Astrocyte (in vitro differentiated cells and primary cell): ENCODE measurements around the gene UGT2A3. TPM values are rescaled to one million over a fixed set of nuclear protein-coding genes. Genes with fewer than 3 reads are reported as not detected.

Source experiments
- DNase-seq: peaks from one replicate; pipeline ENCODE4 v3.0.0-alpha.2; 2010; ENCODE audit warnings: low read depth
- FAIRE-seq: peaks from 2 replicates; lab custom pipeline; 2011; peaks lifted over from hg19 to GRCh38; lab: Jason Lieb, UNC
- H2AFZ ChIP-seq: 2 replicates; pipeline ENCODE4 v1.6.0; 2012; ENCODE audit warnings: low read depth, low read length, inconsistent platforms
- H3K27ac ChIP-seq: 2 replicates; pipeline ENCODE4 v1.5.1; 2011; ENCODE audit warnings: low read depth, low read length, inconsistent platforms
- H3K27me3 ChIP-seq: 2 replicates; pipeline ENCODE4 v1.6.0; 2011; ENCODE audit warnings: low read length, inconsistent platforms; ENCODE audit not compliant: insufficient read depth
- H3K36me3 ChIP-seq: 2 replicates; pipeline ENCODE4 v1.5.1; 2011; ENCODE audit warnings: low read length, inconsistent platforms; ENCODE audit not compliant: insufficient read depth
- H3K4me1 ChIP-seq: 2 replicates; pipeline ENCODE4 v1.5.1; 2011; ENCODE audit warnings: low read length, inconsistent platforms; ENCODE audit not compliant: insufficient read depth
- H3K4me2 ChIP-seq: 2 replicates; pipeline ENCODE4 v1.6.0; 2012; ENCODE audit warnings: low read length, inconsistent platforms
- H3K4me3 ChIP-seq: 2 replicates; pipeline ENCODE4 v1.5.1; 2011; ENCODE audit warnings: low read depth, mild to moderate bottlenecking, low read length, inconsistent platforms; ENCODE audit not compliant: insufficient read depth
- H3K79me2 ChIP-seq: 2 replicates; pipeline ENCODE4 v1.6.0; 2012; ENCODE audit warnings: mild to moderate bottlenecking, low read length, inconsistent platforms; ENCODE audit not compliant: insufficient read depth
- H3K9ac ChIP-seq: 2 replicates; pipeline ENCODE4 v1.6.0; 2012; ENCODE audit warnings: mild to moderate bottlenecking, low read length, inconsistent platforms
- H3K9me3 ChIP-seq: 2 replicates; pipeline ENCODE4 v1.5.1; 2012; ENCODE audit warnings: low read depth, mild to moderate bottlenecking, low read length, inconsistent platforms; ENCODE audit not compliant: insufficient read depth
- H4K20me1 ChIP-seq: 2 replicates; pipeline ENCODE4 v1.6.0; 2012; ENCODE audit warnings: low read length, inconsistent platforms; ENCODE audit not compliant: insufficient read depth
- H3K27ac Mint-ChIP-seq: one replicate; pipeline ENCODE4 v1.8.0; 2021; ENCODE audit warnings: mild to moderate bottlenecking, mixed read lengths; ENCODE audit not compliant: unreplicated experiment
- H3K27me3 Mint-ChIP-seq: one replicate; pipeline ENCODE4 v1.8.0; 2021; ENCODE audit warnings: low read depth, mixed read lengths; ENCODE audit not compliant: unreplicated experiment
- H3K36me3 Mint-ChIP-seq: one replicate; pipeline ENCODE4 v1.8.0; 2021; ENCODE audit warnings: low read depth, mixed read lengths; ENCODE audit not compliant: unreplicated experiment
- H3K4me1 Mint-ChIP-seq: one replicate; pipeline ENCODE4 v1.8.0; 2021; ENCODE audit warnings: low read depth, mixed read lengths; ENCODE audit not compliant: unreplicated experiment
- H3K4me3 Mint-ChIP-seq: one replicate; pipeline ENCODE4 v1.8.0; 2021; ENCODE audit warnings: mild to moderate bottlenecking, moderate library complexity, mixed read lengths; ENCODE audit not compliant: unreplicated experiment
- H3K9me3 Mint-ChIP-seq: one replicate; pipeline ENCODE4 v1.8.0; 2021; ENCODE audit warnings: mild to moderate bottlenecking, mixed read lengths; ENCODE audit not compliant: unreplicated experiment
- CTCF ChIP-seq: IDR thresholded peaks from 2 replicates; pipeline ENCODE4 v1.5.1; 2011; ENCODE audit warnings: low read depth, mild to moderate bottlenecking, inconsistent platforms, low read length, moderate library complexity; ENCODE audit not compliant: insufficient read depth
- EZH2 ChIP-seq: IDR thresholded peaks from 2 replicates; pipeline ENCODE4 v1.6.1; 2012; ENCODE audit warnings: mild to moderate bottlenecking, low read length, inconsistent platforms; ENCODE audit not compliant: insufficient read depth
- total RNA-seq: library from RNA; stranded (reverse); gene quantifications from 2 replicates; pipeline ENCODE4 v1.2.1, GENCODE V29; 2021

UGT2A3 gene
- total RNA-seq, 1 donor from 2014 or later, result not detected

GRCh38 chr4:68984947-68985346 lies 33.3 kb upstream of the UGT2A3 start:
- Mint-ChIP-seq H3K9me3 (no peaks in the 10 kb centered on the region), H3K27ac (no peak overlapping the region), H3K36me3 (no peaks in the 10 kb centered on the region), H3K4me3 (no peak overlapping the region), H3K4me1 (no peaks in the 10 kb centered on the region), H3K27me3 (no peaks in the 10 kb centered on the region)
- H3K9me3 ChIP-seq, result no peaks in the 10 kb centered on the region
- H3K9ac ChIP-seq, result no peak overlapping the region
- H3K27me3 ChIP-seq, result no peaks in the 10 kb centered on the region
- no peak overlapping the region for H3K4me3 ChIP-seq
- no peaks in the 10 kb centered on the region for H4K20me1 ChIP-seq
- no peak for TF ChIP-seq EZH2
- no peak for TF ChIP-seq CTCF
- H2AFZ ChIP-seq, result no peak overlapping the region
- H3K36me3 ChIP-seq, result no peaks in the 10 kb centered on the region
- FAIRE-seq (no peak), DNase-seq (no peak)
- no peaks in the 10 kb centered on the region for H3K79me2 ChIP-seq
- H3K27ac ChIP-seq, result no peak overlapping the region
- no peaks in the 10 kb centered on the region for H3K4me1 ChIP-seq
- no peak overlapping the region for H3K4me2 ChIP-seq

- no peaks in the 10 kb centered on the region for H3K4me1 ChIP-seq
- no peak for TF ChIP-seq CTCF
- TF ChIP-seq EZH2, result no peak
- no peak overlapping the region for H3K27ac Mint-ChIP-seq
- DNase-seq (no peak), FAIRE-seq (no peak)
- no peaks in the 10 kb centered on the region for H3K9me3 ChIP-seq
- no peak overlapping the region for H3K4me3 ChIP-seq
- no peaks in the 10 kb centered on the region for H4K20me1 ChIP-seq
- H3K27ac ChIP-seq, result no peak overlapping the region
- H3K9ac ChIP-seq, result no peak overlapping the region
- H3K36me3 ChIP-seq, result no peaks in the 10 kb centered on the region
- H3K9me3 Mint-ChIP-seq, result no peaks in the 10 kb centered on the region
- no peaks in the 10 kb centered on the region for H3K36me3 Mint-ChIP-seq
- no peak overlapping the region for H3K4me2 ChIP-seq
- H3K79me2 ChIP-seq, result no peaks in the 10 kb centered on the region
- no peaks in the 10 kb centered on the region for H3K27me3 ChIP-seq
- H3K4me3 Mint-ChIP-seq, result no peak overlapping the region
- H3K4me1 Mint-ChIP-seq, result no peaks in the 10 kb centered on the region
- H2AFZ ChIP-seq, result no peak overlapping the region
- no peaks in the 10 kb centered on the region for H3K27me3 Mint-ChIP-seq
Observed at GRCh38 chr4:68963374-68963773, 11.8 kb upstream of the UGT2A3 start.

- FAIRE-seq, result no peak
- no peak overlapping the region for H3K27ac Mint-ChIP-seq
- no peak overlapping the region for H3K4me3 Mint-ChIP-seq
- no peak overlapping the region for H3K9ac ChIP-seq
- H3K9me3 Mint-ChIP-seq, result no peaks in the 10 kb centered on the region
- no peaks in the 10 kb centered on the region for H3K36me3 ChIP-seq
- H3K27me3 ChIP-seq, result no peaks in the 10 kb centered on the region
- DNase-seq, result no peak
- no peak overlapping the region for H3K4me3 ChIP-seq
- H2AFZ ChIP-seq, result no peak overlapping the region
- H3K9me3 ChIP-seq, result no peaks in the 10 kb centered on the region
- no peaks in the 10 kb centered on the region for H3K4me1 Mint-ChIP-seq
- no peak overlapping the region for H3K4me2 ChIP-seq
- H3K4me1 ChIP-seq, result no peaks in the 10 kb centered on the region
- no peaks in the 10 kb centered on the region for H3K36me3 Mint-ChIP-seq
- no peaks in the 10 kb centered on the region for H4K20me1 ChIP-seq
- no peak for TF ChIP-seq EZH2
- TF ChIP-seq CTCF, result no peak
- H3K27ac ChIP-seq, result no peak overlapping the region
- H3K27me3 Mint-ChIP-seq, result no peaks in the 10 kb centered on the region
- no peaks in the 10 kb centered on the region for H3K79me2 ChIP-seq
Observed at GRCh38 chr4:68962868-68963267, 11.3 kb upstream of the UGT2A3 start.
